ENCODE data around the gene MRM3. TPM values are rescaled to one million over a fixed set of nuclear protein-coding genes. Genes with fewer than 3 reads are reported as not detected.
"Not testable (repeated sequence)": the region's sequence is repeated elsewhere in the genome, so short reads cannot be mapped to it uniquely, and the experiment has no call there.

MRM3 gene
- total RNA-seq, 1 donor from 2014 or later = 21.0 TPM

GRCh38 chr17:752620-753219 lies 29.4 kb upstream of the MRM3 start:
- DNase-seq (peak; percentile 88), ATAC-seq (ENCODE audit: poor library complexity) (peak; percentile 82)
- intact Hi-C loops (cut with DNase I) = no loop called here

DNA sequence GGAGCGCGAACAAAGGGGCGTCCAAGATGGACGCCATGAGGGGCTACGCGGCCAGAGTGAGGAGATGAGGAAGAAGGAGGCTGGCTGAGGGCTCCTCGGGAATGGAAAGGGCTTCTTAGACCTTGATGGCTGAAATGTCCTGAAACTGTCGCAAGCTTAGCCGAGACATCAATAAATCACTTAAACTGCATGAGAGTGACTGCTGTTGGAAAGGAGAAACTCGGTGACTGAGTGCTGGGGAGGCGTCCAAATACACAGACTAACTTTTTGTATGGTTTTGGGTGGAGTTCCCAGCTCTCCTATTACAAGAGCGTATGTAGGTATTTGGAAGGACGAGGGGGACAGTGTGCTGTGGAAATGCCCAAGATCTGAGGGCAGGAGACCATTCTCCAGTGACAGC lies 28.7 kb upstream of the MRM3 start:
- intact Hi-C loops (cut with DNase I) = no loop called here
- ATAC-seq (ENCODE audit: poor library complexity) = no peak
- no peak for DNase-seq

DNA sequence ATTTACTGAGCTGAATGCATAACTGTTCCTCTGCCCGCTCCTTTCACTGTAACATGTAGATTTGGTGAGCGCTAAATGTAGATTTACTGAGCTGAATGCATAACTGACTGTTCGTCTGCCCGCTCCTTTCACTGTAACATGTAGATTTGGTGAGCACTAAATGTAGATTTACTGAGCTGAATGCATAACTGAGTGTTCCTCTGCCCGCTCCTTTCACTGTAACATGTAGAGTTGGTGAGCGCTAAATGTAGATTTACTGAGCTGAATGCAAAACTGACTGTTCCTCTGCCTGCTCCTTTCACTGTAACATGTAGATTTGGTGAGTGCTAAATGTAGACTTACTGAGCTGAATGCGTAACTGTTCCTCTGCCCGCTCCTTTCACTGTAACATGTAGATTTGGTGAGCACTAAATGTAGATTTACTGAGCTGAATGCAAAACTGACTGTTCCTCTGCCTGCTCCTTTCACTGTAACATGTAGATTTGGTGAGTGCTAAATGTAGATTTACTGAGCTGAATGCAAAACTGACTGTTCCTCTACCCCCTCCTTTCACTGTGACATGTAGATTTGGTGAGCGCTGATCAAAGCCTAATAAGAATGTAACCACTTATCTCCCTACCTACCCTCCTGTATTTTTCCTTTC lies 26.7 kb upstream of the MRM3 start:
- ATAC-seq (ENCODE audit: poor library complexity); intact Hi-C loops (cut with DNase I); DNase-seq: not testable (repeated sequence)

GRCh38 chr17:756010-756567 lies 26.1 kb upstream of the MRM3 start:
- DNase-seq; ATAC-seq (ENCODE audit: poor library complexity); intact Hi-C loops (cut with DNase I): not testable (repeated sequence)

GRCh38 chr17:759964-760363 lies 22.2 kb upstream of the MRM3 start:
- DNase-seq = no peak
- intact Hi-C loops (cut with DNase I) = no loop called here
- ATAC-seq (ENCODE audit: poor library complexity) = peak; percentile 14

DNA sequence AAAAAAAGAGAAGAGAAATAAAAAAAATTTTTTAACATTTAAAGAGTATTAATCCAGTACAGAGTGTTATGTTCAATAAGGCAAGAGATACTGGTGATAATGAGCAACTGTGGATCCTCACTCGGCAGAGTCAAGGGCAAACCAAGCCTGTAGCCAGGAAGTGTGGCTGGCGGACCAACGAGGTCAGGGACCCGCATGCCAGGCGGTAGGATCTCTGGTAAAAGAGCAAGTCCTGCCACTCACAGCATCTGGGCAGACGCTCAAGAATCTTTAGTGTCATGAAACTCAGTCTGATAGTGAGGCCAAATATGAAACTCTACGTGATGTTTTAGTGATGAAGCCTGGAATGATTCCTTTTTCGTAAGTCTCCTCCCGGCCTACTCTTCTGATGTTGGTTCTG lies 21.8 kb upstream of the MRM3 start:
- intact Hi-C loops (cut with DNase I) = no loop called here
- peak; percentile 60 for DNase-seq
- ATAC-seq (ENCODE audit: poor library complexity) = peak; percentile 87

- DNase-seq (no peak), ATAC-seq (ENCODE audit: poor library complexity) (peak; percentile 57)
- intact Hi-C loops (cut with DNase I) = no loop called here
Observed at GRCh38 chr17:767076-767475, 15.1 kb upstream of the MRM3 start.

- DNase-seq (no peak), ATAC-seq (ENCODE audit: poor library complexity) (no peak)
- intact Hi-C loops (cut with DNase I) = no loop called here
Observed at GRCh38 chr17:773016-773415, 9.1 kb upstream of the MRM3 start.

DNA sequence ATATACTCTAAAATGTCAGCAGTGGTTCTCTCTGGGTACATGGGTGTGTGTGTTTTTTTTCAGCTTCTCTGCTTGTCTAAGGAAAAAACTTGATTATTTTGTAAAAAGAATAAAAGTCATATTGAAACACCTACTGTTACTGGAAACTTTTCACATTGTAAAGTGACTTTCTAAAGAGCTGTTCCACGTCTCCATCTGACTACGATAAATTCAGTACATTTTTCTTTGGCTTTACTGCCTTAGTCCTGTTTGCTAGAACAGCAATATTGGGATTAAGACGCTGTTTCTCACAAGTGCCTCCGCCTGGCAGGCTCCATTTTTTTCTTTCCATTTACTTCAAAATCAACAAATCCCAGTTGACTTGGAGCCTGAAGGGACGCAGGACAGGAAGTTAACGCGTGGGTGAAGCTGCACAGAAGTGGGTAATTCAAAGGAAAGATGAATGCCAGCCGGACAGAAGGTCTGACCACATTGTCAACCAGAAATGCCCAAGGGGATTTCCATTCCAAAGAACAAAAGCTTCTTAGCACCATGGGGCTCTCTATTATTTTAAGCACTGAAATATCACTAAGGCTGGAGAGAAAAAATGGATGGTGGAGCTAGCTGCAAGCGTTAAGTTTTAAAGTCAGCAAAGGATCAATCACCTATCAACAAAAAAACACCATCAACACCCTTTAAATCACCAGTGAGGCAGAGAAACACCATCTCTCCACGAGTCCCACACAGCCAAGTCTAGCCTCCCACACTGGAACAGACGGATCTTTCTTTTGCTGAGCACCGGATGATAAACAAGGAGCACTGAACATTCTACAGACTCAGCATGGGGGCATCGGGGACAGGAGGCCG lies 8.5 kb upstream of the MRM3 start:
- intact Hi-C loops (cut with DNase I) = no loop called here
- DNase-seq (no peak), ATAC-seq (ENCODE audit: poor library complexity) (no peak)

DNA sequence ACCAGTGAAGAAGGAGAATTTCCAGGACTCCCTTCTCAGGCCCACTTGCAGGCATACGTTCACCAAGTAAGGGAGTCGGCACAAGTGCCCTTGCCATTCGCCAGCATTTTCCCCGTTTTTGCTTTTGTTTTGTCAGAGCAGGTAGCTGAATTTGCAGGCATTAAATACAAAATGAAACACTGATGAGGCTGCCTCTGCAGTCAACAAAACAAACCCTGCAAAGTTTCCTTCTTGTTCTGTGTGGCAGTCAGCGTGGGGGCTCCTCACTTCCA lies 7.9 kb upstream of the MRM3 start:
- ATAC-seq (ENCODE audit: poor library complexity) = no peak
- no peak for DNase-seq
- intact Hi-C loops (cut with DNase I) = no loop called here

DNA sequence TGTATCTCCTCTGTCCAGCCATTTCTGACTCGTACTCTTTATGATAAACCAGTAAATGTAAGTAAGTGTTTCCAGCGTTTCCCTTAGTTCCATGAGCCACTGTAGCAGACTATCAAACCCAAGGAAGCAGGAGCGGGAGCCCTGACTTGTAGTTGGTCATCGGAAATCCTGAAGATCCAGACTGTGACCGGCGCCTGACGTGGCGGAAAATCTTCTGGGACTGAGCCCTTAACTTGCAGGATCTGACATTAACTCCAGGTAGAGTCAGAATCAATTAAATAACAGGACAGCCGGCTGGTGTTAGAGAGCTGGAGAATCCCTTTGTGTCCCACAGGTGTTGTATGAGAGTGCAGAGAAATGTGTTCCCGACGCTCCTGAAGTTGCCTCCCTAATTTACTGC lies 4.1 kb upstream of the MRM3 start:
- no peak for ATAC-seq (ENCODE audit: poor library complexity)
- intact Hi-C loops (cut with DNase I) = no loop called here
- DNase-seq = no peak

GRCh38 chr17:784143-784542 lies 2.0 kb downstream of the MRM3 start:
- ATAC-seq (ENCODE audit: poor library complexity) (no peak), DNase-seq (no peak)
- intact Hi-C loops (cut with DNase I) = no loop called here

DNA sequence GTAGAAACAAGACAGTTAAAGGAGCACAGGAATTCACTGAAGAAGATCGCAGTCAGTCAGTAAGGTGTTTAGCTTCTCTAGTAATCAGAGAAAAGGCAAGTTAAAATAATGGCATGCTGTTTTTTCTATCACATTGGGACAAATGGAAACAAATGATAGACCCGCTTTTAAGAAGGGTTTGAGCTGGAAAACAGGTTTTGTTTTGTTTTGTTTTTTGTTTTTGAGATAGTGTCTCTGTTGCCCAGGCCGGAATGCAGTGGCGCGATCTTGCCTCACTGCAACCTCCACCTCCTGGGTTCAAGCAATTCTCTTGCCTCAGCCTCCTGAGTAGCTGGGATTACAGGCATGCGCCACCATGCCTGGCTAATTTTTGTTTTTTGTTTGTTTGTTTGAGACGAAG lies 3.7 kb downstream of the MRM3 start:
- ATAC-seq (ENCODE audit: poor library complexity); intact Hi-C loops (cut with DNase I); DNase-seq: not testable (repeated sequence)

GRCh38 chr17:787641-788221 lies 5.6 kb downstream of the MRM3 start:
- intact Hi-C loops (cut with DNase I) = no loop called here
- DNase-seq (no peak), ATAC-seq (ENCODE audit: poor library complexity) (no peak)

DNA sequence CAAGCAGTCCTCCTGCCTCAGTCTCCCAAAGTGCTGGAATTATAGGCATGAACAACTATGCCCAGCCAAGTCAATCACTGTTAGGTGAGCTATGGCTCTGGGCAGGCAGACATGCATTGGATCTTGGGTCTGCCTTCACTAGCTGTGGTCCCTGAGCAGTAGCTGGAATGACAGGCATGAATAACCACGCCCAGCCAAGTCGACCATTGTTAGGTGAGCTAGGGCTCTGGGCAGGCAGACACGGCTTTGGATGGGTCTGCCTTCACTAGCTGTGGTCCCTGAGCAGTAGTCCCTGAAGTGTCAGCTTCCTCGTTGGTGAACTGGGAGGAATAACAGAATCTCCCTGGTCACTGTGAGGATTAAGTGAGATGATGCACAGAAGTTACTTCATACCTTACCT lies 6.4 kb downstream of the MRM3 start:
- ATAC-seq (ENCODE audit: poor library complexity) (no peak), DNase-seq (no peak)
- intact Hi-C loops (cut with DNase I) = no loop called here

DNA sequence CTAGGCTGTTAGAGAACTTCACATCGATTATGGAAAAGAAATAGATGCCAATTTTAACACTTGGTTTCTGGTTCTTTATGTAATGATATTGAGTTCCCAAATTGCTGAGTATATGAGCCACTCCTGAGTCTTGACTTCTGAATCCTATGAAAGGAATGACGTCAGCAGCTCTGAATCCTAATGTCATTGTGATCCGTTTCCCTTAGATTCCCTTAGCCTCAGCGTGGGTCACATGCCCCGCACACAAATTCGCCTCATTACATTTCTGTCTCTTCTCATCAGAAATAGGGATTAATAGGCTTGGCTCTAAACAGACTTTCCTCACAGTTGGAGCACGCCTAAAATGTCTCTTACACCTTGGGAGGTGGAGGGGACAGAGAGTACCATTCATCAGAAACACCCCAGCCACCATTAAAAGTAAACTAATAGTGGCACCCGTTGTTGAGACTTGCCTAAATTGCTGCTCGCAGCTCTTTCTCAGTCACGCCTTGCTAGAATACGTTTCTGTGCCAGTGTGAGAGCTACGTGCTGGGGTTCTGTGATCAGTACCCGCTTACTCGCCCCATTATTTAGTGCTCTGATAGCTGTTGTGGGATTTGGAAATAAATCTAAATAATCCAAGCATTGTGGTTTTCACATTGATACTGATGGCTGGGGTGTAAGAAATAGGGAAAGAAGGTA lies 7.1 kb downstream of the MRM3 start:
- no peak for DNase-seq
- no peak for ATAC-seq (ENCODE audit: poor library complexity)
- intact Hi-C loops (cut with DNase I) = no loop called here

GRCh38 chr17:789931-790873 lies 8.0 kb downstream of the MRM3 start:
- ATAC-seq (ENCODE audit: poor library complexity) (peak; percentile 56), DNase-seq (peak; percentile 65)
- intact Hi-C loops (cut with DNase I) = loop anchor here (10.0 kb wide), 2 partner anchors 85 to 265 kb away; no protein-coding TSS in a partner anchor

GRCh38 chr17:790874-791247 lies 8.7 kb downstream of the MRM3 start:
- not testable (repeated sequence) for ATAC-seq (ENCODE audit: poor library complexity)
- DNase-seq = peak; percentile 54
- intact Hi-C loops (cut with DNase I) = loop anchor here (10.0 kb wide), 2 partner anchors 84 to 264 kb away; no protein-coding TSS in a partner anchor
